Brain microvascular endothelial cell (primary cell): ENCODE data around the gene PIGW.
"Not testable (repeated sequence)": the region's sequence is repeated elsewhere in the genome, so short reads cannot be mapped to it uniquely, and the experiment has no call there.

ENCODE experiments used
- DNase-seq: peaks from one replicate; pipeline ENCODE4 v3.0.0-alpha.2; 2020
- H3K27ac ChIP-seq: fragments of 250-450 bp; sonication (Bioruptor Pico); 2 replicates; pipeline ENCODE4 v1.5.1; 2020; ENCODE audit warnings: mild to moderate bottlenecking, moderate library complexity
- H3K27me3 ChIP-seq: fragments of 250-450 bp; sonication (Bioruptor Pico); replicated peaks from 2 replicates; pipeline ENCODE4 v1.5.1; 2020; ENCODE audit warnings: mild to moderate bottlenecking
- H3K36me3 ChIP-seq: fragments of 250-450 bp; sonication (Bioruptor Pico); replicated peaks from 2 replicates; pipeline ENCODE4 v1.5.1; 2020; ENCODE audit warnings: mild to moderate bottlenecking
- H3K4me3 ChIP-seq: 2 replicates; pipeline ENCODE4 v1.5.1; 2011; ENCODE audit warnings: low read depth, mild to moderate bottlenecking, control low read depth, low read length, moderate library complexity
- CTCF ChIP-seq: IDR thresholded peaks from 2 replicates; pipeline ENCODE4 v1.5.1; 2011; ENCODE audit warnings: low read depth, mild to moderate bottlenecking, moderate library complexity, low read length, control low read depth, inconsistent platforms; ENCODE audit errors: missing control alignments
- in situ Hi-C: cut with HindIII; loops from 2 replicates; pipeline ENCODE4 v1.10.0; 2017; ENCODE audit warnings: low sequenced_read_pairs, low pct_ligation_motif_present

PIGW gene

GRCh38 chr17:36506249-36506826 is 28.4 kb upstream of the PIGW start:
- in situ Hi-C loops: no loop called here
- H3K36me3 ChIP-seq: peaks cover 12% of the 10 kb centered on the region
- no peak overlapping the region for H3K4me3 ChIP-seq
- no peak for DNase-seq
- H3K27ac ChIP-seq: no peak overlapping the region
- TF ChIP-seq CTCF: no peak
- no peaks in the 10 kb centered on the region for H3K27me3 ChIP-seq

GRCh38 chr17:36506831-36507230 is 28.0 kb upstream of the PIGW start:
- Histone ChIP-seq H3K36me3 (peaks cover 12% of the 10 kb centered on the region), H3K27ac (no peak overlapping the region), H3K4me3 (no peak overlapping the region), H3K27me3 (no peaks in the 10 kb centered on the region)
- no peak for DNase-seq
- TF ChIP-seq CTCF: no peak
- in situ Hi-C loops: no loop called here

- in situ Hi-C loops: no loop called here
- no peaks in the 10 kb centered on the region for H3K27me3 ChIP-seq
- H3K36me3 ChIP-seq: peaks cover 12% of the 10 kb centered on the region
Measured at GRCh38 chr17:36507266-36507665, 27.5 kb upstream of the PIGW start.

GRCh38 chr17:36508439-36508838 is 26.3 kb upstream of the PIGW start:
- in situ Hi-C loops, H3K4me3 ChIP-seq, H3K27ac ChIP-seq, DNase-seq, H3K27me3 ChIP-seq: not testable (repeated sequence)
- H3K36me3 ChIP-seq: peaks cover 16% of the 10 kb centered on the region

More at GRCh38 chr17:36507266-36507665, 27.5 kb upstream of the PIGW start:
- TF ChIP-seq CTCF: no peak
- H3K4me3 ChIP-seq: no peak overlapping the region
- H3K27ac ChIP-seq: no peak overlapping the region
- no peak for DNase-seq

- DNase-seq: no peak
- Histone ChIP-seq H3K4me3 (no peak overlapping the region), H3K36me3 (peaks cover 18% of the 10 kb centered on the region), H3K27ac (no peak overlapping the region), H3K27me3 (no peaks in the 10 kb centered on the region)
- in situ Hi-C loops: no loop called here
- TF ChIP-seq CTCF: no peak
Measured at GRCh38 chr17:36509272-36509985, 25.4 kb upstream of the PIGW start.

GRCh38 chr17:36510636-36511035 is 24.2 kb upstream of the PIGW start:
- no peak for TF ChIP-seq CTCF
- Histone ChIP-seq H3K4me3 (no peak overlapping the region), H3K36me3 (peaks cover 22% of the 10 kb centered on the region), H3K27me3 (no peaks in the 10 kb centered on the region), H3K27ac (no peak overlapping the region)
- in situ Hi-C loops: no loop called here
- DNase-seq: no peak
